GM19099 (cell line): Measurements from ENCODE around the gene NR0B2.

Experiments used
- POLR2A ChIP-seq: IDR thresholded peaks from 3 replicates; pipeline ENCODE4 v1.6.1; 2011; ENCODE audit warnings: low read depth; ENCODE audit not compliant: insufficient read length; ENCODE audit errors: extremely low read depth

Gene NR0B2

DNA sequence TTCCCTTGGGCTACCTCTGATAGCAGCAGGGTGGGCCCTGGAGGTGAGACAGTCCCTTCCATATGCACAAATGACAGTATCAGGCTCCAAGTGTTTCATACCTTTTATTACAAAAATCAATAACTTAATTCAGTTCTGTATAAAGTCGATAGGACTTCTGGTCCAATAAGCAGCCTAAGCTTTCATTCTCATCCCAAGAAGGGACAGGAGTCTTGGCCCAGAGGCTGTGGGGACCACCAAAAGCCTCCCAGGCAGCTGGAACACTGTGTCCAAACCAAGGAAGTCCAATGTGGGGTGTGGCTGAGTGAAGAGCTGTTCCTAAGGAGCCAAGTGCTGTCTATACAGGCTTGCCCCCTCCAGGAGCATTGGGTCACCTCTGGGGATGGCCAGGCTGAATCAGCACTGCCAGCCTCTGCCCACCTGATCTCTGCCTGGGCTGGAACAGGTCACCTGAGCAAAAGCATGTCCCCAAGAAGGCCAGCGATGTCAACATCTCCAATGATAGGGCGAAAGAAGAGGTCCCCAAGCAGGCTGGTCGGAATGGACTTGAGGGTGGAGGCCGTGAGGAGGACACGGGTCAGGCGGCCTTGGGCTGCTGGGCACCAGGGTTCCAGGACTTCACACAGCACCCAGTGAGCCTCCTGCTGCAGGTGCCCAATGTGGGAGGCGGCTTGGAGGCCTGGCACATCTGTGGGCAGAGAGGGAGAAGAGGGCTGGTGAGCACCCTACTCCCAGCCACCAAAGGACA is 2.2 kb downstream of the NR0B2 start:
- no peak for TF ChIP-seq POLR2A

DNA sequence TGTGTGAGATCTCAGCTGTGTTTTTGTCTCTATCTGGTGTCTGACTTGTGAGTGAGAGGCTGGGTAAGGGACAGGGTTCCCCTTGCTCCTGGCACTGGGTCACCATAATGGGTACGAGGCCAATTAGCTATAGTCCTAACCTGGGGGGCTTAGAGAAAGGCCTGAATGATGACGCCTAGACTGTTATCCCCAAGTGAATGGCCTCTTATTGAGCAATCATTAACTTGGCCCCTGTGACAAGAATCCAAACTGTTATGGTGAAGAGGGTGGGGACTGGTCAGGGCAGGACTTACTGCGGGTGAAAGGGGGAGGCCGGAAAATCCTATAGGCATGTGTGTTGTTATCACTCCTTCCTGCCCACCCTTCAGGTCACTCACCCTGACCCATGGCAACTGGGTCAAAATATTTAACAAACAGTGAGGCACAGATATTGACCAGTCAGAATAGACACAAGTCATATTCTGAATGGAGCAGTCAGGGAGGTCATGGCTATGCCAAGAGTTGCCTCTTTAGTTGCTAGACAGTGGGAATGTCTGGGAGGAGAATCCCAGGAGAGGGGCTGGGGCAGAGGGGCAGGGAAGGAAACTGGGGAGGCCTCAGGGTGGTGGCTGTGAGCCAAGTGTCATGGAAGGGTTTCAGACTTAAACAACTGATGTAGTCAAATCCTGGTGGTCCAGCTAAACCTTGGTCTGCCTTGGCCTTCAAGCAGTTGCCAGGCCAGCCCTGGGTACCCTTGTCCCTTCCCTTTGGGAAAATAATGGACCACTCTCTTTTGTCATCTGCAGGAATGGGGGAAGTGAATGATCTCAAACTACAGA is 3.2 kb downstream of the NR0B2 start:
- no peak for TF ChIP-seq POLR2A

DNA sequence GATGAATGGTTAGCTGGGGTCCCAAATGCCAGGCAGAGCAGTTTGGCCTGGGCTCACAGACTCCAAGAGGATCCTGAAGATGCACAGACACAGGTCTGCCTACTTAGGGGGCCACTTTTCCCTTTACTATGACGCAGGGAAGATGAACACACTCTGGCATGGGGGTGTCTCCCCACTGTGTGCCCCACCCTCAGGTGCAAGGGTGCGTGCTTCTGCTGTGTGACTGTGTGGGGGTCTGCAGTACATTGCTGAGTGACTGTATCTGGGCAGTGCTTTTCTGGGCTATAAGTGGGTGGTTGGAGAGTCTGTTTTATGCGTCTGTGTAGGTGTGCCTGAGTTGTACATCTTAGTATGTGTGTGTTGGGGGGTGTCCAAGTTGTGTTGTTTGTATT is 3.8 kb downstream of the NR0B2 start:
- TF ChIP-seq POLR2A: no peak

DNA sequence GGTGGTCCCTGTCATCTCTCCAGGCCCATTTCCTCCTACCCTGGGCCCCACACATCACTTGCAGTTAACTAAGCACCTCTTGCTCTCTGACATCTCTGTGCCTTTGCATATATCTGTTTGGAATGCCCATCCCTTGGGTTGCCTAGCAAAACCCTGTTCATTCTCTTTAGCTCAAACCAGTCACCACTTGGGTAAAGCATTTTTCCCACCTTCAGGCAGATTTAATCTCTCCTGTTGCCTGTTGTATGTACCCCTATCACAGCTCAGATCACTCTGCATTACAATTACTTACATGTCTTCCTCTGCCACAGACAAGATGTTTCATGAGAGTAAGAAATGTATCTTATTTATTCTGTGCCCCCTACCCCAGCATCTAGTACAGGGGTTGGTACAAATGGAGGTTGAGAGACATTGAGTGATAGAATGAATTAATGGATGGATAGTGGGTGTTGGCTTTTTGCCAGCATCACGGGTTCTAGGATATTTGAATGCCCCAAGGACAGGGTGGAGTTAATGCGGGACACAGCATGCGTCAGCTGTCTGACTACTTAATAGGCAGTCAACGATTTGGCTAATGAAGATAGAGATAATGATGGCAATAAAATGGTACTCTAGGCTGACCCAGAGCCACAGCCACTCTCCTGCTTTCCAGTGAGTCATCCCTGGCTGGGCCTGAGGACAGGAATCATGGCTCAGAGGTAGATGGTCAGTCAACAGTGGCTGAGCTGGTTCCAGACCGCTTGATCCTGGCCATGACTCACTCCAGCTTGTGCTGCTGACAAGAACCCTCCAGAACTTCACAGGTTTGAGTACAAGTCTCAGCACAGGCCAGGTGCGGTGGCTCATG is 6.5 kb downstream of the NR0B2 start:
- TF ChIP-seq POLR2A: no peak

DNA sequence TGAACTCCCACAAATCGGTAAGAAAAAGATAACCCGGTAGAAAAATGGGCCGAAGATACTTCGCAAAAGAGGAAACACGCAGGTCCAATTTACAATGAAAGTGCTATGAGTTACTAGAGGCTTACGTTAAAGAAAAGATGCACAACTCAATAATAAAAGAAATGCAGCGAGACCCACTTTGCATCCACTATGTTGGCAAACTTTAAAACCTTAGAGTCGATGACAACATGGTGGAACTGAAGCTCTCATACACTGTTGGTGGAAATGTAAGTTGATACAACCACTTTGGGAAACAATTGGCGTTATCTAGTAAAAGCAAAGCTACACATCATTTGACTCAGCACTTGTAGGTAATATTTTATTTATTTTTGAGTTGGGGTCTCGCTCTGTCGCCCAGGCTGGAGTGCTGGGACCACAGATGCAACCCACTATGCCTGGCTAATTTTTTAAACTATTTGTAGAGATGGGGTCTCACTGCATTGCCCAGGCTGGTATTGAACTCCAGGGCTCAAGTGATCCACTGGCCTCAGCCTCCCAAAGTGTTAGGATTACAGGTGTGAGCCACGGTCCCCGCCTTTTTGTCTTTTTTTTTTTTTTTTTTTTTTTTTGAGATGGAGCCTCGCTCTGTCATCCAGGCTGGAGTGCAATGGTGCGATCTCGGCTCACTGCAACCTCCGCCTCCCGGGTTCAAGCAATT is 12.8 kb downstream of the NR0B2 start:
- TF ChIP-seq POLR2A: no peak

DNA sequence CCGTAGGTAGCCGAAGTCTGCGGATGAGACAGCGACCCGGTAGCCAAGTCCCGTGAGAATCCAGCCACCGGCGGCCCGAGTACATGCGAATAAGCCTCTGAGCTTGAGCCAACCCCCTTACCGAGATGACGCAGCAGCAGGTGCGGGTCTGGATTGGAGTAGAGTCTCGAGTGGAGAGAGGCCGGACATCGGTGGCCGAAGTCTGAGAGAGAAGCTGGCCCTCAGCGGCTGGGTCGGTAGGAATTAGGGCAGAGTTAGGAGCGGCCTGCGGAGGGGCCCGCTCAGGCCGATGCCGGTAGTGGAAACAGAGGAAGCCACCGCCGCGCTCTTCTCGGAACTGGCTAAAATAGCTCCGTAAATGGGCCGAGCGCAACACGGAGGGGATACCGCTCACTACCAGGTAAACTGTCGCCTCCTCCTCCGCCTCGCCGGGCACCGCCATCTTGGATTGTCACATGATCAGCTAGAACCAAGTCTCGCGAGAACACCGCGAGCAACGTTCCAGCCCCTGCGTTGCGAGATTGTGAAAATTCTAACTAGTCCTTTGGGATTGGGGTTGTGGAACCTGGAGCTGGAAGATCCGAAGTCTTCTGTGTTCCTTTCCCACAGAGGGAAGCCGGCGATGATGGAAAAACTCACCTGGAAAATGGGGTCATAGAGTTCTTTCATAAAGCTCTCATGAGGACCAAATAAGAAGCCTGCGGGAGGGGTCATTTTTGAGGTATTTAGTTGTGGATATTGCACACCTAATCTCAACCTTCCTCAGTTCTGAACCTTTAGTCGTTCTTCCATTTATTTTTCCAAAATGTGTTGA is 13.6 kb downstream of the NR0B2 start, which contains the start of gene GPATCH3:
Gene GPATCH3, minus strand, starts transcription at position 467 of the 814 bp plus-strand sequence. Its CDS starts 25 bp downstream, at position 442.
- TF ChIP-seq POLR2A: peak; percentile 93

DNA sequence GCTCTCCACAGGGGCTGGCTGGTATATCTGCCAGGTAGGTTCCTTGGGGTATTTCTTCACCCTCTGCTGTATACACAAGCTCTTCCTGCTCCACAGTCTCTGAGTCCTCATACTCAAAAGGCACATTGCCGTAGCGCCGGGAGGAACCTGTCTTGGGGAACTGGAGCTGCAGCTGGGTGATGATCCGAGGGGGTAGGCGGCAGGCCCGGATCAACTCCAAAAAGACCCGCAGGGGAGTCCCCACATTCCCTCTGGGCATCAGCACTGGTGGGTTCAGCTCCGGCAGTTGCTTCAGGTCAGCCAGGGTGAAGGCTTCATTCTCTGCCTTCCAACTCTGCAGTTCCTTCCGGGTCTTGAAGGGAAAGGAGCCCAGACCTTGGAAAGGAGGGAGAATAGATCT is 16.4 kb downstream of the NR0B2 start:
- TF ChIP-seq POLR2A: no peak

DNA sequence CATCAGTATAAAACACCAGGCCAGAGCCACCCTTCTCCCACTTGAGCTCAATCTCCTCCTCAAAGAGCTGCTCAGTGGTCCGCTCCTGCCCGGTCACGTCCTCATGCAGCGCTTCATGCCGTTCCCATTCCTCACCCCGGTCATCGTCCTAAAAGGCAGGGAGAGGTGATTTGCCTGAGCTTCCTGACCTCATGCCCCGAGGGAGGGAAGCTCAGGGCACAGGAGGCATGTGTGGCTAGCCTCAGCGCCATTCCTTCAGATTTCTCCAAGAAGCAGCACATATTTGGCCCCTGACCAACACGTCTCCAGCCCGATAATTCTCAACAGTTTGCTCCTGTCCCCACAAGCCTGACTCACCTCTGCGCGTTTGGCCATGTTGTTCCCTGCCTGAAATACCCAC is 19.5 kb downstream of the NR0B2 start:
- no peak for TF ChIP-seq POLR2A

DNA sequence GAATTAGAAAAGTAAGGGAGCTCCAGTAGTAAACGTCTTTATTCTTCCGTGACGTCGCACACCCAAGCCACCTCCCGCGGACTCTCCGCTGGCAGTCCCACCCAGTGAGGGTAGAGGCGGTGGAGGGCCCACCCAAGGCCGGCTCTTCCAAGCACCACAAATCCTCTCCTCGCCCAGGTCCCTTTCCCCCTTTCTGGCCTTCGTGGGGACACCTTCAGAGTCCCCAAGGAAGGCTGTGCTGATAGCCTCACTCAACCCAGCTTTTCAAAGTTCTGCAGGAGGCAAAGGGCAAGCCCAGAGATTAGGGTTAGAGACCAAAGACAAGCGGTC is 23.3 kb downstream of the NR0B2 start:
- no peak for TF ChIP-seq POLR2A

DNA sequence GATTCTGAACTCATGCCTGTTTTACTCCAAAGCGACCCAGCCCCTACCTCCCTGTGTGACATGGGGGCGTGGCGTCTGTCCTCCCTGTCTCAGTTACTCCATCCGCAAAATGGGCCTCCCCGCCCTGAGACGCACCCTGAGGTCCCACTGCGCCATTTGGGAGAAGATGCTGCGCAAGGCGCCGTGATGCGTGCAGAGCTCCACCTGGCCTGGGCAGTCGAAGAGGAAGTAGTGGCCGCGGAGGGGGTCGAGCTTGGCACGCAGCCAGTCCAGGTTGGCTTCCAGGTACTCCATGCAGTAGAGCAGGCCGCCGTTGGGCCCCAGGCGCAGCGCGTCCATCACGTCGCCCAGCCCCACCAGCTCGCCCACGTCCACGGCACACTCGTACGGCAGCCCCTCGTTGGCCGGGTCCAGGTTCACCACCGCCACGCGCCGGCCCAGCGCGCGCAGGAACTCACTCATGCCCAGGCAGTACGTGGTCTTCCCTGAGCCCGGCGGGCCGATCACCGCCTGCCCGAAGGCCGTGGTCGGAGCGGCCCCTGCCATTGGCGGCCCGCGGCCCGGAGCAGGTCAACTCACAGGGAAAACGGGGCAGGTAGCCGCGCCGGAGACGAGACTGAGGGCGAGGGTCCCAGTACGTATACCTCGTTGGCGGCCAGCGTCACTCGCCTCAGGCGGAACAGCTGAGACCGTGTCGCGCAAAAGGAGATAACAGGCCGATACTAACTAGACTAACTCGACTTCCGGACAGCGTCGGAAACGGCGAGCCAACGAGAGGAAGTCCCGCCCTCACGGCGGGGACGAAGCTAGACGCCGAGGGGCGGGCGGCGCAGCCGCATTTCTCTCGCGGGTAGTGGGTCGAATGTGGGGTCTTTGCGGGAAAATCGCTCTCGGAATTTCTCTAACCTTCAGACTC is 24.0 kb downstream of the NR0B2 start, which contains the start of gene GPN2:
Gene GPN2, minus strand, starts transcription at position 733 of the 916 bp plus-strand sequence. Its CDS starts 187 bp downstream, at position 546.
- peak; percentile 88 for TF ChIP-seq POLR2A

DNA sequence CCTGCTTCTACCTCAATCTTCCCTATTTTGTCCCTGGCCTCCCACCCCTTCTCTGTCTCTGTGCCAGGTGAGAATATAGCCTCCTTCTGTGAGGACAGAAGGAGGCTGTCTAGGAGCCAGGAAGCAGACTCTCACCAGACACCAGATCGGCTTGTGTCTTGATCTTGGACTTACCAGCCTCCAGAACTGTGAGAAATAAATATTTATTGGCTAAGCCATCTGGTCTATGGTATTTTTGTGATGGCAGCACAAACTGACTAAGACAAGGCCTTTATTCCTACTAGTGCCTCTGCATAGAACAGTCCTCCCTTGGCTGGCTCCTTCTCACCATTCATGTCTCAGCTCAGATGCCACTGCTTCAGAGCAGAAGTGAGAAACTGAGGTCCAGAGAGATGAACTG is 25.5 kb downstream of the NR0B2 start:
- no peak for TF ChIP-seq POLR2A

DNA sequence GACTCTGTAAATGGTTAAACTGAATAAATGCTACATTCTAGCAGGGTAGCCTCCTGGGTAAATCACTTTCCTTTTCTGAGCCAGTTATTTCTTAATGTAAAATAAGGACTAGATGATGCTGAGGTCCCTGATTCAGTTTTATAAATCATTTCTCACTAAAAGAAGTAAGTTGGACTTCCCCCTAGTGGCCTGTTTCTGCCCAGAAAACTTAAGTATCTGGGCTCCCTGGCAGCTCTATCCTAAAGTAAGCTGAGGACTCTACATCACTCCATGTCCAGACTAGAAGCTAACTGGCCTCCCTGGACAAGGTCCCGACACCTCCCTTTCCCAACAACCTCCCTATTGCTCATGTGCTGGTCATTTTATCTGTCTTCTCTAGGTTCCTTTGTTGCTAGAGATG is 26.6 kb downstream of the NR0B2 start:
- TF ChIP-seq POLR2A: no peak
